ENCODE results near the gene RAB42.
"Not testable (repeated sequence)": the region's sequence is repeated elsewhere in the genome, so short reads cannot be mapped to it uniquely, and the experiment has no call there.

RAB42 gene

GRCh38 chr1:28586585-28587391, 5.3 kb upstream of the RAB42 start:
- DNase-seq, result not testable (repeated sequence)

- DNase-seq, result no peak
Observed at GRCh38 chr1:28592321-28593071, 431 bp downstream of the RAB42 start.

- not testable (repeated sequence) for DNase-seq
Observed at GRCh38 chr1:28593988-28594356, 1.9 kb downstream of the RAB42 start.

- DNase-seq, result not testable (repeated sequence)
Observed at GRCh38 chr1:28594686-28595411, 2.8 kb downstream of the RAB42 start.

- DNase-seq, result no peak
Observed at GRCh38 chr1:28595412-28596191, 3.5 kb downstream of the RAB42 start.

GRCh38 chr1:28596276-28596675, 4.2 kb downstream of the RAB42 start:
- DNase-seq, result not testable (repeated sequence)

- DNase-seq, result no peak
Observed at GRCh38 chr1:28601696-28602095, 9.6 kb downstream of the RAB42 start.

GRCh38 chr1:28602536-28603439, 10.7 kb downstream of the RAB42 start:
- peak; percentile 61 for DNase-seq

- DNase-seq, result no peak
Observed at GRCh38 chr1:28604411-28604810, 12.3 kb downstream of the RAB42 start.

- no peak for DNase-seq
Observed at GRCh38 chr1:28604962-28605361, 12.9 kb downstream of the RAB42 start.

- no peak for DNase-seq
Observed at GRCh38 chr1:28606771-28607170, 14.7 kb downstream of the RAB42 start.

GRCh38 chr1:28613175-28613574, 21.1 kb downstream of the RAB42 start:
- no peak for DNase-seq

- DNase-seq, result no peak
Observed at GRCh38 chr1:28631713-28632112, 39.6 kb downstream of the RAB42 start.

- DNase-seq, result no peak
Observed at GRCh38 chr1:28632560-28632959, 40.5 kb downstream of the RAB42 start.

- no peak for DNase-seq
Observed at GRCh38 chr1:28640766-28641165, 48.7 kb downstream of the RAB42 start.

GRCh38 chr1:28642056-28642846, 50.2 kb downstream of the RAB42 start:
- DNase-seq, result no peak

- DNase-seq, result peak; percentile 76
Observed at GRCh38 chr1:28642847-28643635, 51.0 kb downstream of the RAB42 start, which contains the start of gene TAF12. TSS of gene TAF12 (minus strand) at chr1:28643067. CDS start at chr1:28622081, 20,986 bp downstream.

- no peak for DNase-seq
Observed at GRCh38 chr1:28644494-28644893, 52.4 kb downstream of the RAB42 start.
